CD4-positive, alpha-beta T cell treated with Interleukin-1 beta for 1 hour (primary cell): ENCODE results near the gene FLII.

Source experiments
- DNase-seq, 2 donors: peaks; one replicate each; pipeline ENCODE4 v3.0.0-alpha.2; 2020 to 2022

The FLII gene

DNA sequence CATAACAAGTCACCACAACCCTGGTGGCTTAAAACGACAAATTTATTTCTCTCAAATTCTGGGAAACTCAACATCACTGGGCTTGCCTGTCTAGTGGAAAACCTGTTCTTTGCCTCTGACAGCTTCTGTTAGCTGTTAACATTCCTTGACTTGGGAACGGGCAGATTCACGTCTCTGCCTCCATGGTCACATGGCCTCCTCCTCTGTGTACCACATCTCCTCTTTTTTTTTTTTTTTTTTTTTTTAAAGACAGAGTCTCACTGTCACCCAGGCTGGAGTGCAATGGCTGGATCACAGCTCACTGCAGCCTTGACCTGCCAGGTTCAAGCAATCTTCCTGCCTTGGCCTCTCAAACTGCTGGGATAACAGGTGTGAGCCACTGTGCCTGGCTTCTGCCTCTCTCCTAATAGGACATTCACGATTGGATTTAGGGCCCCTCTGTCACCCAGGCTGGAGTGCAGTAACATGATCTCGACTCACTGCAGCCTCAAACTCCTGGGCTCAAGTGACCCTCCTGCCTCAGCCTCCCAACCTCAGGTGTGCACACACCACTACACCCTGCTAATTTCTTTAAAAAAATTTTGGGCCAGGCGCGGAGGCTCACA is 44.8 kb downstream of the FLII start:
- DNase-seq, result no peak

DNA sequence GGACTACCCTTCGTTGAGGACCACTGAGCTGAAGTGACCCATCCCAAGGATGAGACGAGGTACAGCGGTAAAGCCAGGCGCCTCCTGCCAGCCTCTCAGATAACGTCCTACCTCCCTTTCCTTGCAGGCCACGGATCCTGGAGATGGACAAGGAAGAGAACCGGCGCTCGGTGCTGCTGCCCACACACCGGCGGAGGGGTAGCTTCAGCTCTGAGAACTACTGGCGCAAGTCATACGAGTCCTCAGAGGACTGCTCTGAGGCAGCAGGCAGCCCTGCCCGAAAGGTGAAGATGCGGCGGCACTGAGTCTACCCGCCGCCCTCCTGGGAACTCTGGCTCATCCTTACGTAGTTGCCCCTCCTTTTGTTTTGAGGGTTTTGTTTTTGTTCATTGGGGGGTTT is 50.4 kb downstream of the FLII start:
- no peak for DNase-seq

DNA sequence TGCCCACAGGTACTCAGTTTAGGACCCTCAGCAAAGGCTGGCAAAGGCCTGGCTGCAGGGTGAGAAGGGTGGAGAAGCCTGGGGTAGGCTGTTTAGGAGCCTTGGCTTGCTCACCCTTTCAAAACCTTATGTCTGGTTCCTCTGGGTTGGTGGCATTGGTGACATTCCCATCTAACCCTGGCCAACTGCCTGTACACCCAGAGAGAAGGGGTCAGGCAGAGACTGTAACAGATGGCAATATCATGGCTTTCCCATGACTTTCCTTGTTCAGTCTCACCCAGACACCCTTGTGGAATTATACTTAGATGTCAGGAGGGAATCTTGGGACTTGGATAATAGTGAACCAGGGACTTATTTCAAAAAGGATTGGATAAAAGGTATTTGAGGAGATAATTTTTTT is 51.6 kb downstream of the FLII start:
- no peak for DNase-seq

DNA sequence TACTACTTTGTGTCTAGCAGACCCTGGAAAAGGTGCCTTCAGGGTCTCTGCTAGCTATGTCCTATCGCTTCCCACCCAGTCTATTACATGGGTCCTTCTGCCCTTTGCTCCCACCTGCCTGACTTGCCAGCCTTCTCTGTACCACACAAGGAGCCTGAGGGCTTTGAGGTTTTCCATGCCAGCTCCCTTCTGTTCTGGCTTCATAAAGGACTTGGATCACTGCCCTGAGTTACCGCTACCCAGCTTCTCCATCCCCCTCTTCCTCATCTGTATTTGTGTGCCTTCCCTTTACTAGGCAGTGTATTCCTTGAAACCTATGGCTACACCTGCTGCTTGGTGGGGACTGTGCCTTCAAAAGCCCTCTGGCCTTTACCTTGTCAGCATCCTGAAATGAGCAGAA is 52.7 kb downstream of the FLII start:
- no peak for DNase-seq

DNA sequence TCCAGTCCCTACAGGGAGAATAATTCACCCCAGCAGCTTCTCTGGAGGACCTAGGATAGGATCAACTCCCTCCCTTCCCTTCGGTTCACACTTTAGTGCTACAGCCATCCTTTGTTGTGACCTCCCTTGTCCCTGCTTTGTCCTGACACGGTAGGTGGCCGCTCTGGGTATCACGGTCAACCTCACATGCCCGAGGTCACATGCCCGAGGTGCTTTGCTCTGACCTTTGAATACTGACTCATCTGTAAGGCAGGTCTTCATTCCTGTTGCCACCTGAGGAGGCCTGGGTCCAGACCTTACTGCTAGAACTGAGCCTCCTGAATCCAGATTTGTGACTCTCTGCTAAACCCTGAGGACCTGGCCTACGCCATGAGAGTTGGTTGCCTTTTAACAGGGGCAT is 55.2 kb downstream of the FLII start:
- DNase-seq, result no peak

DNA sequence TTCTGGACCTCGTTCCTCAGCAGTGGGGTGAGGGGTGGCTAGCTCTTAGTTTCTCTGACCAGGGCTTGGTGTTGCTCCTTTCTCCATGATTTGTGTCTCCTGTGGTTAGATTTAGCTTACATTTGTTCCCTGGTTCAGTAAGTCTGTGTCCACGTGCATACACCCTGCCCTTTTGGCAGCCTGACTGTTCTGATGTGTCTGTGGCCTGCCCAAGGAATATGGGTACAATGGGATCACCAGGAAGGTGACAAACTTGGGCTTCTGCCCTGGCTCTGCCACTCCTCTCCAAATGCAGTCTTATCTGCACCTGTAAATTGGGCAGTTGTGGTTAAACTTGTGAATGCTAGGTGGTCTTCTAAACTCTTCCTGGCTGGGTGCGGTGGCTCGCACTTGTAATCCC is 57.4 kb downstream of the FLII start:
- no peak for DNase-seq

DNA sequence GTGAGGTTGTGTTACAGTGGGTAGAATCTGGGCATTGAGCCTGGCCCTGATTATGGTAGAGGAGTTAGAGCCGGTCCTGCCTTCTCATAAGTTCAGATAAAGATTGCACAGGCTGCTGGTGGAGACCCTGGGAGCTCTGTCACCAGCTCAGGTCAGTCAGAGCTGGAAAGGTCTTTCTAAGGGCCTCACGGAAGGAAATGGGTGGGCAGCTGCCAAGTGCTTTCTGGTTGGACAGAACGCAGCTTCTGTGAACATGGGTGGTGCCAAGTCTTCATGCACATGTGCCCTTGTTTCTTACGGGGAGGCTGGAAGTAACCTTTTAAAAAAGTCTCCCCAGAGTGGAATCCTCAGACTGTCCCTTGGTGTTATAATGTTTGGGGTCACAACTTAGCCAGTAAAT is 60.0 kb downstream of the FLII start:
- no peak for DNase-seq

DNA sequence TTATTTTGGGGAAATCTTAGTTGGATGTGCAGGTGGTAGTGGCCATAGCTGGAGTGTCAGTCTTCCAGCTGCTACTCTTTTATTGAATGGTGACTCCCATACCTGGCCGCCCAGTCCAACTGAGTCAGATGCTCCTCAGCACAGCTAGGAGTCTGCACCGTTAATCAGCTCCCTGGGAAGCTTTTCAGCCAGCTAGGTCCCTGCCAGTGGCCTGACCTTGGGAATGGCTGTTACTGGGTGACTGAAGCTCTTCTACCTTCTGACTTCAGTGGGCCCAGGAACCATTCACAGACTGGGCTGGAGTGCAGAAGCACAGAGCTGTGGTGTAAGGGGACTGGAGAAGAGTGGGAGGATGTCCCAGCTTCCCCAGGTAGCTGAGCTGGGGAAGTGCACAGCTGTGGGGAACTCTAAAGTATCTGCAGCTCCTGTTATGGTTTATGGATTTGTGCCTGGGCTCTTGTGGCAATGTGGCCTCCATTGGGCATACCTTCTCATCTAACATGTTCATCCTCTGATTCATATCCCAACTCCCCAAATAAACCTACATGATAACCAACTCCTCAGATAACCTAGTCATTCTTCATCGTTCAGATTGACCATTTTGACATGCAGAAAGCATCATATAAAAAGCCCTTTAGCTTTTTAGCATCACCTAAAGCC is 60.9 kb downstream of the FLII start:
- no peak for DNase-seq

DNA sequence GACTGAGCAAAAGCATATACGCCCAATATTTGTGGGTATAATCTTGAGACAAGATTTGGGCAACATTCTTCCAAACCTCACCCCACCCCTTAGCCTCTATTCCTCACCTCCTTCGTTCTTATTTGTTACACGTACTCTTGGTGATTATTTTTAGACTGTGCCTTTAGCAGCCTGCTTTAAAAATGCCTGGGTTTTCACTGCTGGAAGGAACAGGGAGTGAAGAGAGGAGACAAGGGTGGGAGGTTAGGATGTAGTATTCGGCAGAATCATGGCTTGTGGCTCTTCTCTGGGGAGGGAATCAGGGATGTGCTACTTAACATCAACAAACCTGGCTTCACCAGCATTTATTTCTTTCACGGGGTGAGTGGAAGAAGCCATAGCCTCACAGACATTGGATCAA is 63.3 kb downstream of the FLII start:
- DNase-seq, result no peak
